HG03135 (cell line): ENCODE data around the gene SKAP1.

Experiments
- ATAC-seq: cut with Tn5 transposase; IDR thresholded peaks from one replicate; pipeline ENCODE4 v1.9.1; 2021; ENCODE audit warnings: mild to moderate bottlenecking, moderate library complexity; ENCODE audit not compliant: unreplicated experiment

The SKAP1 gene

DNA sequence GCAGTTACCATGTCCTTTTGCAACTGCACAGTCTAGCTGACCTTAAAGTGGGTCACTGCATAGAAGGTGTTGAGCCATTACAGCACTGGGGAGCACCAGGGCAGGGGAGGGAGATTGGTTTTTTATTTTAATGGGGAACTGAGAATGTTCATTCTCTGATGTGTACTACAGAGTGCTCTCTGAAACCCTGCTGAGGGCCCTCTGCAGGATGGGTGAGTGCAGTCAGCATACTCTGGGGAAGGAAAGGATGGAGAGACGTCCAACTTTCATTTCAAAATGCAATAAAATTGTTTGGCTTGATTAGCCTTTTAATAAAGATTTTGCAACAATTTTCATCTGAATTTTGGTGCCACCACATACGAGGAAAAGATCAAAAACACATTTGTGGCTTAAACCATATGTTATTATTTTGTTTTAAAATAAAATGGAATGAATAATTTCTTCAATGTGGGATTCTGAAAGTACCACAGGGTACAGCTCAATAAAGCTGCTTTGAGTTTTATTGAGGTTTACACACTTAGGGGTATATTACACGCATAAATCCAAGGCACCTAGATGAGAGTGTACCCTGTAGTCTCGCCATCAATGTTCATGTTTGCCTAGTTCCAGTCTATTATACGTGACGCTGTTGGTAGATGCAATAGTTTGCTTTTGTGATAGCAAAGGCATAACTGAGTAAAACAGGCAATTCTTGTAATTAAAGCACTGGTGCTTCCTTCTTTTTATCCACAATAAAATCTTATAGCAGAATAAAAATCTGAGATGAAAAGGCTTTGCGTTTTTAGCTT lies 249.0 kb downstream of the SKAP1 start:
- ATAC-seq: no peak

DNA sequence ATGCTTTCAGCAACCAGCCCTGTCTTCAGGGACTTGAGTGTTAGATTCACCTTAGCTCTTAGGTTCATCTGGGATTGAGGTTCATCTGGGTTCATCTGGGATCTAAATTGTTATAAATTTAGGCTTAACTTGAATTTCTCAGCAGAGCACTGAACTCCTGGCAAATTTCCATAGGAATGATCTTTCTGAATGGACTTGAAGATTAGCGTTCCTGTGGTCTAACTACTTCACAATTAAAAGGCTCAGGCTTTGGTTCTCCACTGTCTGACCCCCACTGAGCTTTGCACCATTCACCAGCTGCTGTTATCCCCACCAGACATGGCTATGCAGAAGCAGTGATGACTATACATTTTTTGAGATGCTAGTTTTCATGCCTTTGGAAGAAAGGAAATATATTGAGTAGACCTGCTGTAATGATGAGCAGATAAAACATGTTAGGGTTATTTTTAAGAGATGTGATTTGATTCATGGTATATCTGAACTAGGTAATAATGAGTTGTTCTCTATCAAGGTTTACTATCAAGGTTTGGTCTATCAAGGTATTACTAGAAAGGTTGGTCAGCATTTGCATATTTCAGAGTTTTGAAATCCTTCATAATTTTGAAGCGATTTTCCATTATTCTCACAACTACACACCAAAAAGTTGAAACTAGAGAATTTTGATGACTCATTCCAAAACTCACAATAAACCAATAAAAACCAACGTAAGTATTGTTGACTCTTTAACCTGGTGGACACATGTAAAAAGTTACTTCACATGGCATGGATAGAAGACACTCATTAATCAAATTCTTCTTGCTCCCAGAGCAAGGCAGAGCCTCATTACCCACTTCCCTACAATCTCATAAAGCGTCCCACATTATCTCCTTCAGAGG lies 250.7 kb downstream of the SKAP1 start:
- no peak for ATAC-seq

DNA sequence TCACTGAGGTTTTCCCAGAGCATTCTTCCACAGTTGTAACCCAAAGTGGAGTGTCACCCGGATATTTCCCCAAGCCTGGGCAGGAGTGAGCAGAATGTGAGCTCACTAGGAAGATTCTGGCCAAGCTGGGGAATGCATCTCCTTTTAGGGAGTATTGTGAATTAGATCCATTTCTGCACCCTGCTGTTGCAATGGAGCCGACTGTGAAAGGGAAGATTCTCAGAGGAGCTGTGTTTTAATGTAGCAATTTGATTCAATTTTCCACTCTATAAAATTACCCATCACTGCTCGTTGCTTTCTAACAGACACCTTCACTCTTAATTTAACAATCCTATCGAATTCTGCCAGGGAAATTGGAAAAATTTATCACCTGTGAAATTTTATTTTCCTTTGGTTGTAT lies 251.7 kb downstream of the SKAP1 start:
- no peak for ATAC-seq

DNA sequence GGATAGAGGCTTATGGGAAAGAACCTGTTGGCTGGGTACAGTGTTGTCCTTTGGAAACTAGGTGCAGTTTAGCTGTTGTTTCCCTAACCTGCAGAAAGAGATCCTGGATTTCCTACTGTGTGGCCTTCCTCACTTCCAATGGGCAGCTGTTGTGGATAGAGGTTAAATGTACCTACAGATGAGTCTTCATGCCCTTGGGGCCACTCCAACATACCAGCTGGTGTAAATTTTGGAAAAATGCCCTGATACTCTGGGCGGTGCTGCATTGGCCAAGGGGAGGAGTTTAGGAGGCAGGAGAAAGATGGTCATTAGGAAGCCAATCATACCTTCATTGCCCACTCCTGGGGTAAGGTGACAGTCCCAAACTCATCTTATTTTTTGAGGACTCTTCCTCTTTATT lies 252.2 kb downstream of the SKAP1 start:
- ATAC-seq: no peak

DNA sequence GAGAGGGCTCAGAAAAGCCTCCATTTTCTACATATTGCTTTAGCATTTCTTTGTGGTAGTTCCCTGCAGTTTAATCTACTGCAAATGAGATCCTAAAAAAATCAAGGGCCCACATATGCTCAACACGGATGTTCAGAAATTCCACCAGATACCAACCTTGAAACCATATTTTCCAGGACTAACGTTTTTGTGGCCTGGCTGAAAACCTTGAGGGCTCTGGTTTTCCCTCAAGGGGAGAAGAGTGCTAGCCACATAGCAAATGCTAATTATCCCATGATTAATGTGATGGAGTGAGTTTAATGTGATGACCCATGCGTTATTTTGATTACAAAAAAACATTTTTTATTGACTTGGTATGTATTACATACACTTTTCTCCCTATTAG lies 253.6 kb downstream of the SKAP1 start:
- ATAC-seq: no peak

DNA sequence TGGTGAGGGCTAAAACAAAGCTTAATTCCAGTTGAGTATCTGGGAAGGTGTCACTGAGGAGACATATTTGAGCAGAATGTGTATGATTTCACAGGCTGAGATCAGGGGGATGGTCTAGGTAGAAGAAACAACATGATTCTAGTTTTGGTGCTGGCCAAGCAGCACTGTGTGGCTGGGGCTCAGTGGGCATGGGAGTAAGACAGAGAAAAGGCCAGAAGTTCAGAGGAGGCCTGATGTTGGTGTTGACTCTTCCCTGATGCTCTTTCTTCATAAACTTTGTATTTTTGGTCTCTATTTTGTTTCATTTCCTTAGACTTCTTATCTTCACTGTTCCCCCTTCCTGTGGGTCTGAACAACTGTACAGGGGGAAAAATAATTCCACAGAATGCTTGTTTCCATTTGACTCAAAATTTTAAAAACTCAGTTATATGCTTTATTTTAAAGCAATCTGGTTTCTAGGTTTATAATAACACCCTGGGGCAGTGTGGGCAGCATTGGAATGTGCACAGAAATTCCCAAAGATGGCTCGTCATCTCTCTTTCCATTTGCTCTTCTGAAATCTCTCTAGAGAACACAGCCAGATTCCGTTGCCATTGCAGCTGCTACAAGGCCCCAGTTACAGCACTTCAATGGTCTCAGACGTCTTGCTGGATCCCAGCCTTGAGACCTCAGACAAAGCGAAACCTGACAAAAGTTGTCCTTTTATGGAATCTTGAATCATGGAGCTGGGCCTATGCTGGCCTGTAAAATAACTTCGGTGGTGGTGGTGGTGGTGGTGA lies 254.1 kb downstream of the SKAP1 start:
- no peak for ATAC-seq

DNA sequence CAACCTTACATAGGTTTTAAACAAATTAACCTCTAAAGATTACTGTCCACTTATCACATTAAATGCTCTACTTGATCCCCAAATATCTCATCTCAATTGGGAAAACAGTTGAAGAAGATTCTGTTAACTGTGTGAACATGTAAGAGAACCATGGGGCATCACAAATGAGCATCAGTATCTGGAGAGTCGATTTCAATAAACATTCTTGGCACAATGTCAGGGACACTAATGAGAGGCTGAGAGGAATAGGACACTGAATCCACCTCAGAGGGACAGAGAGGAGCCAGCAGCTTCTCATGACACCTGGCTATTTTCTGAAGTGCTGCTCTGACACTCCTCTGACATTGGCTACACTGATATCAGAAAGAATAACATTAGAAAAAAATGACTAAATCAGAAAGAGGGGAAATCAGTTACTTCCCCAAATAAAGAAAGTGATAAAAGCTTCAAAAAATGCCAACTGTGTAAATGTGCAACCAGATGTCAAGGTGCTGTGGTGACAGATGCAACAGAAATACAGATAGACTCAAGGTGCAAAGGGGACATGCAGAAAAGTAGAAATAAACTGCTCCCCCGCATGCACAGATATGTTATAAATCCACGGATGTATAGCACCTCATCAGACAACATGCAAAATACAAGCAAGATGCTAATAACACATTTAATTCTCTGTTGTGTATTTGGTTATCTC lies 255.0 kb downstream of the SKAP1 start:
- ATAC-seq: no peak

DNA sequence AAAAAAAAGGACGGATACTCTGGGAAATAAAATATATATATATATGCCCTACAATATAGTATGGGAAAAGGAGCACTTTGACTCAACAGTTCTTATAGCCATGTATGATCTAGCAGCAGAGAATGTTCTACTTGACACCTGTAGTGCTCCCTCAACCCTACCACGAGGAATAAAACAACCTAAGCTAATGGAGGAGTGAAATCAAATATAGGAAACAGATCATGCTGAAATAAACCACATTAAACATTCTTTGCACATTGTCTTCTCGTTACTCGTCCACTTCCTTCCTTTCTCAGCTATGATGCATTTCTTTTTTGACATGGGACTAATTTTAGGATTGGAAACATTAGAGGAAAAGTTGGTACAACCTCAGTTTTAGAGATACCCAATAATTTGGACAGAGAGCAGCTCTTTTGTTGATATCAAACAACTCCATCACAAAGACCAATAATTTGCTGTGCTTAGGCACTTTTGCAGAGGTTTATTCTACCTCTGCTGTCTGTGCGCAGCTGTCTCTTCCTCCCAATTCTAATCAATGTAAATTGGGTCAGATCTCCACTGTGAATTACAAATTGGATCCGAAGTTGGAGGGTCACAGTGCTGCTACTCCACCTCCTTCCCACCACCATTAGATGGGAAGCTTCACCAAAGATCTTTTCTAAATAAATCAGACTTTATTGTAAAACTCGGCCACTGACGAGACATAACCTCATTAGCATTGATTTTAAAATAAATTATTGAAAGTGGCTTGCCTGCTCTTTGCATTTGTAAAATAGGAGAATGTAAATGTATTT lies 256.6 kb downstream of the SKAP1 start:
- ATAC-seq: no peak

DNA sequence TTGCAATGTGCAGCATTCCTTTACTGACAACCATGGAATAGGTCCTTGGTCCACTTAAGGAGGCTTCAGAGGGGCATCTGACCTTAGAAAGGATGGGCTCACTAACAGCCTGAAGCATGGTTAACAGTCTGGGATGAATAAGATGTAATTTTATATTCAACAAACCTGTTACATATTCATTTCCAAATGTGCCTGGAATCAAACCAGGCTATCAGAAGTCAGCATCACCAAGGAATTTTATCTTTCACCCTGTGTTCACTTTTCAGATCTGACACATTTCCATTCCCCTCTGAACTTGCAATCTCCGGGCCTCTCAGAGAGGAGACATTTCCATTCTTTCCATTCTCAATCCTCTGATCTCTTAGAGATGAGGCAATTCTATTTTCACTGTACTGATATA lies 260.1 kb downstream of the SKAP1 start:
- ATAC-seq: no peak

DNA sequence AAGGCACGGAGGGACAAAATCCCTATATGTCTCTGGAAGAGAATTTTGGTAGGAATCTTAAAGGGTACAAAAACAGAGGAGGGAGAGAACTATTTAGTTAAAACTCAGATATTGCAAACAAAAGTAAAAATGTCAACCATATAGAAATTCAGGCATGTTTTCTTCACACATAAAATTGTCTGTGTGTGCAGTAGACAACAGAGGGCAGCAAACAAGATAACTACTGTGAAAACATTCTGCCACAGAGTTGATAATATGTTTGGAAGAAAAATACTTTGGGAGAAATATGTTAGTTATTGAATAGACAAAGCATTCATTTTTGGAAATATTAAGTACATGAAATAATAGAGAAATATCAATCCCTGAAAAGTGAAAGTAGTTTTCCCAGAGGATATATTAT lies 266.2 kb downstream of the SKAP1 start:
- ATAC-seq: no peak

DNA sequence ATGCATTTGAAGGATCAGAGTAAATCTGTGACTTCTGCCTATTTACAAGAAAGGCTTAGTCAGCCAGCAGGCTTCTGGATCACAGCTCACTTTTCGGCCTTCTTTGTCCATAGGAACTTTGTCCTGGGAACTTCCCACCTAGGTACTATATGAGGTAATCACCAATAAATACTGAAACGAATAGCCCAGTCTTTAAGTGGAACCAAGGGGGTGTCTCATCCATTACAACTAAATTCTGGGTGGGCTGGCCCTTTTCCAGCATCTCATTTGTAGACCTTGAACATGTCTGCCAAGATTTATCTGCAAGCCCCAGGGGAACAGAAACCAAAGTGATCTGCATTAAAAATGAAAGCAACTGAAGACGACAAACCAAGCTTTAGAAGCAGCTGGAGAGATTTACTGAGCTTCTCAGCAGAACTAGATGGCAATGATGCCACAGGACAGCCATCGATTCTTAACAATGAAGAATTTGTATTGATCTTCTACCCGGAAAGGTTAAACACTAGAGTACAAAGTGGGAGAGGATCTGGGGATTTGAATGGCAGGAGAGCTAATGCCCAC lies 267.0 kb downstream of the SKAP1 start:
- ATAC-seq: no peak

DNA sequence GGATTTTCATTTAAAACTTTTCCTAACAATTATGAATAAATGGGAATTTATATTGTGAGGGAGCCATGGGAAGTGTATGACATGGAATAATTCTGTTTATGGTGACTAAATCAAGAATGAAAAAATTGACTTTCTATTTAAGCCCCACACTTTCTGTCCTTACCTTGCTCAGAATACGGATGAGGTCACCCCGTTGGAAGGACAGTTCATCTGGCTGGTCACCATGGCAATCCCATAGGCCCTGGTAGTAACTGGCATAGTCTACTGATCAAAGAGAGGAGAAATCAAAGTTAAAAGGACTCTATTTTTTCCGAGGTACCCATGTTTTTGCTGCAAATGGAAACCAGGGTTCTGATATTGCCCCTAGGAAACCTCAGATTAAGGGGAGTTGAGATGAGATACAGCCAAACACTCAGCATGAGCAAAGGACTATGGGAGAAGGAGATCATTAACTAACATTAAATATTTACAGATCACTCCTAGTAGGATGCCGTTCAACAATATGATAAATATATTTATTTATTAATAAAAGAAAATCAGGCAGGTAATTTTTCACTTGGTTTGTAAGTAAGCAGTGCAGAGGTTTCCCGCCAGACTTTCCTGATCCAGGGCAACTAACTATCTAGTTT lies 267.6 kb downstream of the SKAP1 start:
- no peak for ATAC-seq

DNA sequence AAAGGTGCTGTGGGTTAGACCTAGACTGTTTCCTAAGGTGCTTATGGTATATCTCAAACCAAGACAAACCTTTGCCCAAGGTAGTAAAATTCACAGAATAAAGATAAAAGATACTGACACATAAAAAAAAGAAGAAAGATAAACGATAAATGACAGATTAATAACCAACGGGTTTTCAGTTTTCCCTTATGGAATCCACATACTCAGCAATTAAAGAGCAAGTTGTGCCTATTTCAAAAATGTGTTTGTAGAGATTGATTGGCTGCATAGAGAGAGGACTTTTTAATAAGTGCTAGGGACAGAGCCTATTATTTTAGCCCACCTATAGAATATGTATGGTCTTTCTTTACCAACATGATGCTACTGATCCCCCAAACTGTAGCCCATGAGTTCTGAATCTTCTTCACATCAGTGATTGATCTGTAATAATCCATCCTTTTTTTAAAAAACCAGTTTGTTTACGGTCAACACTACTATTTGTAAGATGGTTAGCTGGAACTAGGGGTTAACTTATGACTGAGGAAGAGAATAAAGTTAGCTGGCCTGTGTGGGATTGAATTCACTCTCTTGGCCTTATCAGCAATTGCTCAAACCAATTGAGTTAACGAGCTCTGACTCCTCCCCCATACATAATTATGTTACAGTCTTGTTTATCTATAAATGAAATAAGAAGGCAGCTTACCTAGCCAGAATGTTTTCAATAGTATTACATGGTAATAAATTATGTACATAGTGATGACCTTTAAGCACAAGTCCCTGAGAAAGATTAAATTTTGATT lies 268.7 kb downstream of the SKAP1 start:
- no peak for ATAC-seq

DNA sequence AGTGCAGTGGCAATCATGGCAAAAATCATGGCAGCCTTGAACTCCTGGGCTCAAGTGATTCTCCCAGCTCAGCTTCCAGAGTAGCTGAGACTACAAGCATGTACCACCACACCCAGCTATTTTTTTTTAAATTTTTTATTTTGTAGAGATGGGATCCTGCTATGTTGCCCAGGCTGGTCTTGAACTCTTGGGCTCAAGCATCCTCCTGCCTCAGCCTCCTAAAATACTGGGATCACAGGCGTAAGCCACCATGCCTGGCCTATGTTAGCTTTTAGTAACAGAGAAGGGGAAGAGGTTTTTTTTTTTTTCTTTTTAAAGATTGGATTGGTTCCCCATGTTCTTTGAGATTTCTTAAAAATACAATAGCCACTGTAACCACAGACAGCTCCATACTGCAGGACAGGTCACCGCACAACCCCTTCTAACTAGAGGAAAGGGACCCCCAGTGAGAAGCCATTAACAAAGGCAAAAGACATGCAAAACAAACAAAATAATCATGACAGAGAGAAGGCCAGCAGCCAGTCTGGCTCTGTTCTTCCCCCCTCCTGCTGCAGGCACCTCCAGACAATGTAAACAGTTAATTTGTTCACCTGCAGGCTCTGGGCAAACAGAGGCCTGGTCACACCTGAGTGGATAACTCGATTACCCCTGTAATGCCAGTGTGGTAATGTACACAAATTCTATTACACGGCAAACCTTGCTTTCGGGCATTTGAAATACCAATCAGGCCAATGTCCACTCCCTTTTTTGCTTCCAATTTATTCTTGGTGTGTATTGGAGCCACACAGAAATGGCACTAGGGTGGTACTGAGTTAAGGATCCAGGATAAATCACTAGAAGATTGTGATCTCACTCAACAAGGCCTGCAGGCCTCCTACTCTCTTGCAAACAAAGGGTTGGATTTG lies 269.6 kb downstream of the SKAP1 start:
- ATAC-seq: no peak

DNA sequence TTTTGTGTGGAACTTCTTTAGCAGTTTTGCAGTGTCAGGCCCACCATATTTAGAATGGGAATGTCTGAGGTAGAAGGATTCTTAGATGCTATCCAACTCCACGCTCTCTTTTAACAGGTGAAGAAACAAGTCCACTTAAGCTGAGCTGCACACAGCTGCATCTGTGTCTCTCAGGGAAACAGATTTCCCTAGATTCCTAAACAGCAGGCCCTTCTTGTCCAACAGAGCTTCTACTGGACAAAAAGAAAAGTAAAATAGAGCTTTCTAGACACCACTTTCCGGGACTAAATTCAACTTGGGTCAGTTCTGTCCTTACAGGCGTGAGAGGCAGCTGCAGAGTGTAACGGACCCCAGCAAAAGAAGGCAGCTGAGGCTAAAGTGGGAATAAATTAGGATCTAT lies 270.8 kb downstream of the SKAP1 start:
- no peak for ATAC-seq

DNA sequence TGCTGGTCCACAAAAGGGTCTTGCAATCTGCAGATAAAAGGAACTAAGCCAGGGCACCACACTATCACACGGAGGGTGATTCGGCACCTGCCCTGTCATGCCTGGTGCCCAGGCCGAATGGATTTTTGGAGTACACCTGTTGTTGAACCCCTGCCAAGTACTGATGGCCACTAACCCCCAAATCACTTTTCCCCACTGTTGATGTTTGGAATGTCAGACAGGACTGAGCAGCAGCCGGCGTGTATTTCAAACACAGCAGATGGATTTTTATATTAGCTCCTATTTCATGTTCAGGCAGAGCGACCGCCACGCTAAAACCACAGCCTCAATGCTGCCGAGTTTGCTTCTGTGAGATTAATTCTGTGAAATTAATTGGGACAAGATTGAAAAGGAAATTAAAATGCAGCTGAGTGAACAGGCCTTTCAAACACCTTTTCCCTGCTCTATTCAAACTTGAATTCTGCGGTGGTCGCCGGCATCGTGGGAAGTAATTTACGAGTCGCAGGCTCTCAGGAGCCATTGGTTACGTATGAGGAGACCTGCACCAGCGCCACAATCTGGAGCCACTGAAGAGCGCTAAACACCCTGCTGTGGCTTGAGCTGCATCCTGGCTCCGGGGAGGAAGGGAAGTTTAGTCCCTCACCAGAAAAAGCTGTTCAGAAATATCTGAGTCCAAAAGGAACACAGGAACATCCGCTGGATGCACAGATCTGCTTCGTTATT lies 274.0 kb downstream of the SKAP1 start:
- ATAC-seq: no peak
